Thyroid gland (tissue), 4 donors: ENCODE data around the gene LIMCH1. TPM values are rescaled to one million over a fixed set of nuclear protein-coding genes. Genes with fewer than 3 reads are reported as not detected.

Experiments
- DNase-seq, 2 donors: peaks; one replicate each; pipeline ENCODE4 v3.0.0-alpha.2; 2019
- H3K27ac ChIP-seq, 3 donors: fragments of 200-600 bp; sonication (generic); 1 replicate in 2 of 3; 2 replicates in 1 of 3; pipeline ENCODE4 v1.5.1; 2016 to 2019; ENCODE audit warnings: mild to moderate bottlenecking in 1 of 3, moderate library complexity in 1 of 3
- H3K27me3 ChIP-seq: fragments of 200-600 bp; sonication (generic); one replicate; pipeline ENCODE4 v1.5.1; 2019
- H3K36me3 ChIP-seq, 2 donors: fragments of 200-600 bp; sonication (generic); one replicate each; pipeline ENCODE4 v1.5.1; 2016 to 2019
- H3K4me1 ChIP-seq, 2 donors: fragments of 200-600 bp; sonication (generic); one replicate each; pipeline ENCODE4 v1.5.1; 2017 to 2019
- H3K4me3 ChIP-seq, 3 donors: fragments of 200-600 bp; sonication (generic); replicated peaks in 1 of 3; 1 replicate in 2 of 3; 2 replicates in 1 of 3; pipeline ENCODE4 v1.5.1; 2016; ENCODE audit warnings: mild to moderate bottlenecking in 1 of 3
- H3K9me3 ChIP-seq: fragments of 200-600 bp; sonication (generic); one replicate; pipeline ENCODE4 v1.5.1; 2017
- POLR2A ChIP-seq, 2 donors: fragments of 450-650 bp; IDR thresholded peaks; one replicate each; pipeline ENCODE4 v1.6.1; 2017; ENCODE audit warnings: antibody characterized with exemption in 2 of 2, mild to moderate bottlenecking in 2 of 2, moderate library complexity in 1 of 2
- WGBS, 2 donors: methylation state at CpG; one replicate each; pipeline ENCODE4 v1.1.5; 2017; 5-methylcytosine and 5-hydroxymethylcytosine counted together
- intact Hi-C: fragments of 100-400 bp; cut with DNase I; formaldehyde crosslinking; loops from one replicate; pipeline ENCODE4 v1.15.1; 2023
- total RNA-seq, 4 donors: library from RNA; depleted of rRNA; stranded (reverse); fragments of >200 nt; gene quantifications; one replicate each; pipeline ENCODE4 v1.2.3, GENCODE V29; 2016
- TF ChIP-seq, protein P1 (sequence below), 6 experiments: fragments of 200-600 bp in 3 of 6; fragments of 450-650 bp in 3 of 6; sonication (generic) in 3 of 6; IDR thresholded peaks; one replicate each; pipeline ENCODE4 v1.5.1; 2016 to 2019; ENCODE audit warnings: antibody characterized with exemption in 6 of 6, mild to moderate bottlenecking in 2 of 6, inconsistent platforms in 1 of 6, moderate library complexity in 1 of 6

The LIMCH1 gene
- total RNA-seq, 4 donors from 2014 or later = 136 to 267 (median 156) TPM

GRCh38 chr4:41657561-41657960 is 119.6 kb downstream of the LIMCH1 start:
- no peak overlapping the region for H3K27ac ChIP-seq
- no peak for TF ChIP-seq POLR2A (IDR thresholded peaks at IDR 0.05)
- TF ChIP-seq, protein P1, sequence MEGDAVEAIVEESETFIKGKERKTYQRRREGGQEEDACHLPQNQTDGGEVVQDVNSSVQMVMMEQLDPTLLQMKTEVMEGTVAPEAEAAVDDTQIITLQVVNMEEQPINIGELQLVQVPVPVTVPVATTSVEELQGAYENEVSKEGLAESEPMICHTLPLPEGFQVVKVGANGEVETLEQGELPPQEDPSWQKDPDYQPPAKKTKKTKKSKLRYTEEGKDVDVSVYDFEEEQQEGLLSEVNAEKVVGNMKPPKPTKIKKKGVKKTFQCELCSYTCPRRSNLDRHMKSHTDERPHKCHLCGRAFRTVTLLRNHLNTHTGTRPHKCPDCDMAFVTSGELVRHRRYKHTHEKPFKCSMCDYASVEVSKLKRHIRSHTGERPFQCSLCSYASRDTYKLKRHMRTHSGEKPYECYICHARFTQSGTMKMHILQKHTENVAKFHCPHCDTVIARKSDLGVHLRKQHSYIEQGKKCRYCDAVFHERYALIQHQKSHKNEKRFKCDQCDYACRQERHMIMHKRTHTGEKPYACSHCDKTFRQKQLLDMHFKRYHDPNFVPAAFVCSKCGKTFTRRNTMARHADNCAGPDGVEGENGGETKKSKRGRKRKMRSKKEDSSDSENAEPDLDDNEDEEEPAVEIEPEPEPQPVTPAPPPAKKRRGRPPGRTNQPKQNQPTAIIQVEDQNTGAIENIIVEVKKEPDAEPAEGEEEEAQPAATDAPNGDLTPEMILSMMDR (IDR thresholded peaks at IDR 0.05) = no peak
- DNase-seq = no peak
- H3K9me3 ChIP-seq = no peaks in the 10 kb centered on the region
- H3K36me3 ChIP-seq = peaks cover 0 to 3% of the 10 kb centered on the region in 2 donors
- H3K27me3 ChIP-seq = no peaks in the 10 kb centered on the region
- no peak overlapping the region for H3K4me3 ChIP-seq
- 86 to 87% methylated on average over 4 of the region's 4 CpGs for WGBS, 2 donors
- peaks cover 16 to 17% of the 10 kb centered on the region in 2 donors for H3K4me1 ChIP-seq
- intact Hi-C loops = no loop called here

GRCh38 chr4:41658163-41658562 is 120.2 kb downstream of the LIMCH1 start:
- peaks cover 16 to 17% of the 10 kb centered on the region in 2 donors for H3K4me1 ChIP-seq
- no peaks in the 10 kb centered on the region for H3K27me3 ChIP-seq
- peaks cover 0 to 3% of the 10 kb centered on the region in 2 donors for H3K36me3 ChIP-seq
- no peak for TF ChIP-seq POLR2A (IDR thresholded peaks at IDR 0.05)
- TF ChIP-seq, protein P1 (IDR thresholded peaks at IDR 0.05) = no peak
- no peak for DNase-seq
- 62 to 74% methylated on average over 4 of the region's 4 CpGs for WGBS, 2 donors
- no peaks in the 10 kb centered on the region for H3K9me3 ChIP-seq
- intact Hi-C loops = no loop called here
- no peak overlapping the region for H3K27ac ChIP-seq
- no peak overlapping the region for H3K4me3 ChIP-seq

GRCh38 chr4:41660352-41660751 is 122.4 kb downstream of the LIMCH1 start:
- no peaks in the 10 kb centered on the region for H3K27me3 ChIP-seq
- DNase-seq = no peak
- intact Hi-C loops = loop anchor here (5.0 kb wide), 1 partner anchor 383 kb away; no protein-coding TSS in a partner anchor
- 95 to 96% methylated on average over 3 of the region's 3 CpGs for WGBS, 2 donors
- H3K9me3 ChIP-seq = no peaks in the 10 kb centered on the region
- no peak overlapping the region for H3K27ac ChIP-seq
- H3K36me3 ChIP-seq = no peaks in the 10 kb centered on the region
- H3K4me1 ChIP-seq = peaks cover 16 to 17% of the 10 kb centered on the region in 2 donors
- no peak overlapping the region for H3K4me3 ChIP-seq
- TF ChIP-seq POLR2A (IDR thresholded peaks at IDR 0.05) = no peak
- TF ChIP-seq, protein P1 (IDR thresholded peaks at IDR 0.05) = no peak

GRCh38 chr4:41661442-41662076 is 123.6 kb downstream of the LIMCH1 start:
- Histone ChIP-seq H3K4me3 (no peak overlapping the region), H3K27me3 (no peaks in the 10 kb centered on the region), H3K4me1 (peaks cover 5 to 6% of the 10 kb centered on the region in 2 donors), H3K9me3 (no peaks in the 10 kb centered on the region), H3K27ac (no peak overlapping the region), H3K36me3 (no peaks in the 10 kb centered on the region)
- TF ChIP-seq, protein P1 (IDR thresholded peaks at IDR 0.05) = peak; percentile 79 to 98 (median 85)
- TF ChIP-seq POLR2A (IDR thresholded peaks at IDR 0.05) = no peak
- WGBS, 2 donors = 54% methylated on average over 7 of the region's 7 CpGs
- intact Hi-C loops = loop anchor here (5.0 kb wide), 1 partner anchor 384 kb away; no protein-coding TSS in a partner anchor
- DNase-seq = peak; percentile 66 to 68

DNA sequence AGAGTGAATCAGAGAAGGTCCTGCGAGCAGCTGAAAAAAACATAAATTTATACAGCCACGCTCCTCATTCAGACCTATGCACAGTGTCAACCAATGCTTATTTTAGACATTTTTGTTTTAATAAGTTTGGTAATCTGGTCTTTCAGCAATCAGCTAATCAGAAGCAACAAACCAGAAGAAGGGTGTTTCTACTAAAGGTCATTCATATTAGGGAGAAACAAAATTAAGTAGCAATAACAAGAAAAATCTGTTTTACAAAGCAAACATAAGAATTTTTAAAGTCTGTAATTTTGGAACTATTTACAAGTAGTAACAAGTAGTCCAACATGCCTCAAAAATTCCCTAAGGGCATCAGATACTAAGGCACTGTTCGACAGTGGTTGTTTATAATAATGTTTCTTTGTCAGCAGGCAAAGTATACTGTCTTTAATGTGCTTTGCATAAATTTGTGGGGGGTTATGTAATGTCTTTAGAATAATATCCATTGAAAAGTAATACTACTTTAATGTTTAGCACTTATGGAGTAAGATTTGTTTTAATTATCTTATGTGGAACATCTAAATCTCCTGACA is 127.8 kb downstream of the LIMCH1 start:
- DNase-seq = no peak
- H3K27me3 ChIP-seq = no peaks in the 10 kb centered on the region
- peaks cover 0 to 2% of the 10 kb centered on the region in 2 donors for H3K36me3 ChIP-seq
- intact Hi-C loops = no loop called here
- H3K27ac ChIP-seq = no peak overlapping the region
- TF ChIP-seq, protein P1 (IDR thresholded peaks at IDR 0.05) = no peak
- no peak for TF ChIP-seq POLR2A (IDR thresholded peaks at IDR 0.05)
- no peaks in the 10 kb centered on the region for H3K9me3 ChIP-seq
- H3K4me1 ChIP-seq = peaks cover 5 to 10% of the 10 kb centered on the region in 2 donors
- 79 to 84% methylated on average over 3 of the region's 3 CpGs for WGBS, 2 donors
- no peak overlapping the region for H3K4me3 ChIP-seq
